Endothelial cell of umbilical vein (primary cell): ENCODE measurements around the gene TEX19. TPM values are rescaled to one million over a fixed set of nuclear protein-coding genes. Genes with fewer than 3 reads are reported as not detected.

Source experiments
- BruUV-seq: library from RNA; stranded (reverse); fragments of 400-500 nt; replicated peaks from 2 replicates; lab custom pipeline; 2021; lab: Mats Ljungman, UMichigan
- CTCF ChIA-PET: fragments of 300-600, 350-600 bp; sonication (Branson Sonifier 250); formaldehyde crosslinking; loops from one replicate; lab custom pipeline; 2021; ENCODE audit warnings: antibody characterized with exemption, inconsistent platforms; lab: Charles Lee
- POLR2A ChIA-PET: fragments of 300-600, 350-600 bp; sonication (Branson Sonifier 250); formaldehyde crosslinking; loops from one replicate; lab custom pipeline; 2021; ENCODE audit warnings: antibody characterized with exemption, inconsistent platforms; lab: Charles Lee
- DNase-seq: peaks from one replicate; pipeline ENCODE4 v3.0.0-alpha.2; 2011; ENCODE audit warnings: low read depth, low spot score
- FAIRE-seq: peaks from 2 replicates; lab custom pipeline; 2011; peaks lifted over from hg19 to GRCh38; lab: Jason Lieb, UNC
- H2AFZ ChIP-seq: 2 replicates; pipeline ENCODE4 v1.6.0; 2012; ENCODE audit warnings: low read depth, low read length, control low read depth, inconsistent platforms
- H3K27ac ChIP-seq: 2 replicates; pipeline ENCODE4 v1.5.1; 2011; ENCODE audit warnings: low read depth, mild to moderate bottlenecking, control low read depth, low read length, moderate library complexity; ENCODE audit not compliant: insufficient read depth
- H3K27me3 ChIP-seq, 2 experiments: 2 replicates each; pipeline versions ENCODE4 v1.6.0 to v1.6.1; 2011; ENCODE audit warnings: low read length in 2 of 2, mixed read lengths in 1 of 2; ENCODE audit not compliant: control insufficient read depth in 2 of 2, insufficient read depth in 2 of 2
- H3K36me3 ChIP-seq, 2 experiments: 2 replicates in 1 of 2; 3 replicates in 1 of 2; pipeline ENCODE4 v1.5.1; 2011; ENCODE audit warnings: low read length in 2 of 2, mild to moderate bottlenecking in 1 of 2, moderate library complexity in 1 of 2; ENCODE audit not compliant: control insufficient read depth in 2 of 2, insufficient read depth in 2 of 2; ENCODE audit errors: extremely low read depth in 1 of 2
- H3K4me1 ChIP-seq: 3 replicates; pipeline ENCODE4 v1.5.1; 2011; ENCODE audit warnings: mild to moderate bottlenecking, low read length; ENCODE audit not compliant: control insufficient read depth, insufficient read depth; ENCODE audit errors: extremely low read depth
- H3K4me2 ChIP-seq: 2 replicates; pipeline ENCODE4 v1.6.1; 2011; ENCODE audit warnings: low read length, control low read depth, mixed read lengths; ENCODE audit not compliant: insufficient read depth
- H3K4me3 ChIP-seq, 3 experiments: fragments of 200-600 bp in 1 of 3; sonication (generic), shearing (Covaris generic) in 1 of 3; replicated peaks in 1 of 3; 2 replicates each; pipeline ENCODE4 v1.5.1; 2011 to 2016; ENCODE audit warnings: control low read depth in 3 of 3, low read length in 3 of 3, mild to moderate bottlenecking in 2 of 3, inconsistent platforms in 1 of 3, low read depth in 1 of 3, moderate library complexity in 1 of 3; ENCODE audit not compliant: insufficient read depth in 1 of 3
- H3K79me2 ChIP-seq: 2 replicates; pipeline ENCODE4 v1.6.0; 2012; ENCODE audit warnings: low read length, inconsistent platforms; ENCODE audit not compliant: control insufficient read depth, insufficient read depth
- H3K9ac ChIP-seq: replicated peaks from 2 replicates; pipeline ENCODE3; 2011; ENCODE audit warnings: low read length, control low read depth; ENCODE audit not compliant: insufficient read depth; ENCODE audit errors: extremely low read depth
- H3K9me1 ChIP-seq: replicated peaks from 3 replicates; pipeline ENCODE4 v1.6.0; 2011; ENCODE audit warnings: mild to moderate bottlenecking, low read length; ENCODE audit not compliant: control insufficient read depth, insufficient read depth; ENCODE audit errors: extremely low read depth
- H3K9me3 ChIP-seq: replicated peaks from 2 replicates; pipeline ENCODE4 v1.5.1; 2012; ENCODE audit warnings: low read length, inconsistent platforms; ENCODE audit not compliant: control insufficient read depth, insufficient read depth
- H4K20me1 ChIP-seq: replicated peaks from 2 replicates; pipeline ENCODE3; 2011; ENCODE audit warnings: mild to moderate bottlenecking, low read length; ENCODE audit not compliant: control insufficient read depth, insufficient read depth; ENCODE audit errors: extremely low read depth
- CTCF ChIP-seq, 2 donors: IDR thresholded peaks; 1 replicate in 1 of 2; 2 replicates in 1 of 2; pipeline ENCODE4 v1.5.1; 2011; ENCODE audit warnings: low read length in 2 of 2, mild to moderate bottlenecking in 2 of 2, moderate library complexity in 2 of 2, control low read depth in 1 of 2, inconsistent platforms in 1 of 2, low read depth in 1 of 2; ENCODE audit not compliant: insufficient read depth in 1 of 2; ENCODE audit errors: extremely low read depth in 1 of 2
- EZH2 ChIP-seq: IDR thresholded peaks from 2 replicates; pipeline ENCODE4 v1.6.1; 2012; ENCODE audit warnings: borderline replicate concordance, low read depth, mild to moderate bottlenecking, moderate library complexity, low read length, inconsistent platforms; ENCODE audit not compliant: severe bottlenecking
- FOS ChIP-seq: IDR thresholded peaks from 2 replicates; pipeline ENCODE4 v1.6.1; 2011; ENCODE audit warnings: mild to moderate bottlenecking, low read length, moderate library complexity, borderline replicate concordance; ENCODE audit not compliant: insufficient read depth
- GATA2 ChIP-seq: IDR thresholded peaks from 2 replicates; pipeline ENCODE4 v1.7.0; 2011; ENCODE audit warnings: low read depth, mild to moderate bottlenecking, moderate library complexity, mixed read lengths, low read length; ENCODE audit not compliant: insufficient read length, insufficient read depth
- JUN ChIP-seq: IDR thresholded peaks from 2 replicates; pipeline ENCODE4 v1.6.1; 2011; ENCODE audit warnings: borderline replicate concordance, low read depth; ENCODE audit not compliant: insufficient read length, insufficient read depth
- MAX ChIP-seq: IDR thresholded peaks from 2 replicates; pipeline ENCODE4 v1.6.1; 2011; ENCODE audit not compliant: insufficient read depth, insufficient read length
- MYC ChIP-seq: IDR thresholded peaks from one replicate; pipeline ENCODE4 v1.6.1; 2011; ENCODE audit warnings: mild to moderate bottlenecking, low read depth, low read length
- POLR2A ChIP-seq: IDR thresholded peaks from 2 replicates; pipeline ENCODE4 v1.6.1; 2012; ENCODE audit warnings: low read depth, mild to moderate bottlenecking, control low read depth, low read length
- POLR2AphosphoS5 ChIP-seq: IDR thresholded peaks from 2 replicates; pipeline ENCODE4 v1.6.1; 2012; ENCODE audit warnings: low read depth, mild to moderate bottlenecking, control low read depth, low read length, moderate library complexity; ENCODE audit not compliant: insufficient read depth
- dilution Hi-C: fragments of 300-500 bp; cut with MboI; formaldehyde crosslinking; loops from one replicate; pipeline ENCODE4 v1.15.0; 2019; ENCODE audit warnings: low sequenced_read_pairs; ENCODE audit not compliant: extremely low pct_ligation_motif_present
- intact Hi-C: fragments of 100-400 bp; cut with micrococcal nuclease; formaldehyde crosslinking; loops from one replicate; pipeline ENCODE4 v1.10.0; 2022
- polyA plus RNA-seq, 4 experiments: library from polyadenylated mRNA; depleted of rRNA in 3 of 4; stranded (reverse) in 3 of 4; unstranded in 1 of 4; fragments of >200 nt; gene quantifications; 2 replicates each; pipeline versions ENCODE4 v1.2.1 to v1.2.3, GENCODE V29; 2011 to 2012; ENCODE audit warnings: missing spikeins in 1 of 4
- total RNA-seq: library from RNA; stranded (reverse); gene quantifications from 2 replicates; pipeline ENCODE4 v1.2.3, GENCODE V29; 2021

Gene TEX19
- total and polyA plus RNA-seq, 2 donors (not counting 3 experiments of a cell fraction or from before 2014, with no cell fraction given): 0.06 TPM; not detected in 1

- Histone ChIP-seq H2AFZ (no peak overlapping the region), H3K27ac (no peak overlapping the region), H3K36me3 (no peaks in the 10 kb centered on the region), H3K79me2 (no peaks in the 10 kb centered on the region), H3K9me1 (no peaks in the 10 kb centered on the region), H3K9ac (no peak overlapping the region), H3K27me3 (peaks cover 0 to 3% of the 10 kb centered on the region in 2 experiments), H3K4me2 (no peak overlapping the region), H3K4me1 (no peaks in the 10 kb centered on the region), H3K4me3 (no peak overlapping the region), H3K9me3 (no peaks in the 10 kb centered on the region), H4K20me1 (no peaks in the 10 kb centered on the region)
- intact Hi-C loops: no loop called here
- TF ChIP-seq MYC (no peak), CTCF (IDR thresholded peaks at IDR 0.05; ENCODE audit: extremely low read depth in 1 of 2, insufficient read depth in 1 of 2, low read depth in 1 of 2, low read length in 2 of 2) (no peak), JUN (no peak), EZH2 (no peak), FOS (no peak), POLR2A (no peak), MAX (no peak), GATA2 (no peak), POLR2AphosphoS5 (no peak)
- ChIA-PET CTCF (interaction anchor here (1.9 to 2.1 kb wide), 2 partner anchors 15 to 18 kb away, joined by 4 to 10 read pairs; no protein-coding TSS in a partner anchor), POLR2A (no interaction called here)
- BruUV-seq: no TSS peak
- DNase-seq (no peak), FAIRE-seq (no peak)
- dilution Hi-C loops: no loop called here
Observed at GRCh38 chr17:82318772-82319606, 40.1 kb upstream of the TEX19 start.
